ENCODE measurements around the gene SLC35F3.

SLC35F3 gene

GRCh38 chr1:234144901-234145300, 240.4 kb downstream of the SLC35F3 start:
- Histone ChIP-seq H3K79me2 (ENCODE audit: control insufficient read depth, low read length) (no peaks in the 10 kb centered on the region), H3K9me2 (replicated peaks; ENCODE audit: control insufficient read depth, low read length) (no peaks in the 10 kb centered on the region), H3K27ac (ENCODE audit: low read depth, low read length) (no peak overlapping the region), H3K9me3 (ENCODE audit: control insufficient read depth, insufficient read depth, low read length) (peaks cover 3% of the 10 kb centered on the region; the same call in 1 of the 2 replicates), H3K27me3 (ENCODE audit: control insufficient read depth, low read length) (no peaks in the 10 kb centered on the region), H3K4me3 (ENCODE audit: low read length) (no peak overlapping the region), H4K20me1 (ENCODE audit: control insufficient read depth, insufficient read depth, low read depth, low read length) (no peaks in the 10 kb centered on the region), H3F3A (ENCODE audit: control insufficient read depth, insufficient read depth) (no peaks in the 10 kb centered on the region), H3K4me1 (ENCODE audit: control insufficient read depth, low read length) (no peaks in the 10 kb centered on the region), H3K4me2 (ENCODE audit: low read length) (no peak overlapping the region), H3K36me3 (ENCODE audit: control insufficient read depth, low read length) (no peaks in the 10 kb centered on the region)
- TF ChIP-seq EZH2phosphoT487 (IDR thresholded peaks at IDR 0.05; ENCODE audit: borderline replicate concordance, low read length) (no peak), CTCF (IDR thresholded peaks at IDR 0.05; ENCODE audit: low read depth, low read length, poor library complexity, severe bottlenecking) (no peak)

GRCh38 chr1:234148350-234148749, 243.9 kb downstream of the SLC35F3 start:
- H4K20me1 ChIP-seq (ENCODE audit: control insufficient read depth, insufficient read depth, low read depth, low read length): no peaks in the 10 kb centered on the region
- H3K27ac ChIP-seq (ENCODE audit: low read depth, low read length): no peak overlapping the region
- H3K27me3 ChIP-seq (ENCODE audit: control insufficient read depth, low read length): no peaks in the 10 kb centered on the region
- H3K4me3 ChIP-seq (ENCODE audit: low read length): no peak overlapping the region
- H3K79me2 ChIP-seq (ENCODE audit: control insufficient read depth, low read length): no peaks in the 10 kb centered on the region
- H3K4me1 ChIP-seq (ENCODE audit: control insufficient read depth, low read length): no peaks in the 10 kb centered on the region
- H3K9me3 ChIP-seq (ENCODE audit: control insufficient read depth, insufficient read depth, low read length): peaks cover 3% of the 10 kb centered on the region; the same call in 1 of the 2 replicates
- no peaks in the 10 kb centered on the region for H3K9me2 ChIP-seq (replicated peaks; ENCODE audit: control insufficient read depth, low read length)
- H3K4me2 ChIP-seq (ENCODE audit: low read length): no peak overlapping the region
- TF ChIP-seq EZH2phosphoT487 (IDR thresholded peaks at IDR 0.05; ENCODE audit: borderline replicate concordance, low read length): no peak
- H3F3A ChIP-seq (ENCODE audit: control insufficient read depth, insufficient read depth): no peaks in the 10 kb centered on the region
- no peaks in the 10 kb centered on the region for H3K36me3 ChIP-seq (ENCODE audit: control insufficient read depth, low read length)

GRCh38 chr1:234148816-234149215, 244.3 kb downstream of the SLC35F3 start:
- H3K4me1 ChIP-seq (ENCODE audit: control insufficient read depth, low read length): no peaks in the 10 kb centered on the region
- H3K9me3 ChIP-seq (ENCODE audit: control insufficient read depth, insufficient read depth, low read length): peaks cover 3% of the 10 kb centered on the region; the same call in 1 of the 2 replicates
- no peaks in the 10 kb centered on the region for H3K36me3 ChIP-seq (ENCODE audit: control insufficient read depth, low read length)
- H3K27me3 ChIP-seq (ENCODE audit: control insufficient read depth, low read length): no peaks in the 10 kb centered on the region
- no peaks in the 10 kb centered on the region for H4K20me1 ChIP-seq (ENCODE audit: control insufficient read depth, insufficient read depth, low read depth, low read length)
- H3K79me2 ChIP-seq (ENCODE audit: control insufficient read depth, low read length): no peaks in the 10 kb centered on the region
- no peak overlapping the region for H3K4me3 ChIP-seq (ENCODE audit: low read length)
- no peak for TF ChIP-seq EZH2phosphoT487 (IDR thresholded peaks at IDR 0.05; ENCODE audit: borderline replicate concordance, low read length)
- no peak for TF ChIP-seq CTCF (IDR thresholded peaks at IDR 0.05; ENCODE audit: low read depth, low read length, poor library complexity, severe bottlenecking)
- H3K9me2 ChIP-seq (replicated peaks; ENCODE audit: control insufficient read depth, low read length): no peaks in the 10 kb centered on the region
- H3K27ac ChIP-seq (ENCODE audit: low read depth, low read length): no peak overlapping the region
- H3F3A ChIP-seq (ENCODE audit: control insufficient read depth, insufficient read depth): no peaks in the 10 kb centered on the region
- H3K4me2 ChIP-seq (ENCODE audit: low read length): no peak overlapping the region

- peaks cover 3% of the 10 kb centered on the region; the same call in 1 of the 2 replicates for H3K9me3 ChIP-seq (ENCODE audit: control insufficient read depth, insufficient read depth, low read length)
- H3K27ac ChIP-seq (ENCODE audit: low read depth, low read length): no peak overlapping the region
- H3K4me2 ChIP-seq (ENCODE audit: low read length): no peak overlapping the region
- H3F3A ChIP-seq (ENCODE audit: control insufficient read depth, insufficient read depth): no peaks in the 10 kb centered on the region
- H3K36me3 ChIP-seq (ENCODE audit: control insufficient read depth, low read length): no peaks in the 10 kb centered on the region
- no peak overlapping the region for H3K4me3 ChIP-seq (ENCODE audit: low read length)
- no peak for TF ChIP-seq EZH2phosphoT487 (IDR thresholded peaks at IDR 0.05; ENCODE audit: borderline replicate concordance, low read length)
- no peak for TF ChIP-seq CTCF (IDR thresholded peaks at IDR 0.05; ENCODE audit: low read depth, low read length, poor library complexity, severe bottlenecking)
- H3K79me2 ChIP-seq (ENCODE audit: control insufficient read depth, low read length): no peaks in the 10 kb centered on the region
- no peaks in the 10 kb centered on the region for H3K4me1 ChIP-seq (ENCODE audit: control insufficient read depth, low read length)
- H3K9me2 ChIP-seq (replicated peaks; ENCODE audit: control insufficient read depth, low read length): no peaks in the 10 kb centered on the region
- no peaks in the 10 kb centered on the region for H3K27me3 ChIP-seq (ENCODE audit: control insufficient read depth, low read length)
- H4K20me1 ChIP-seq (ENCODE audit: control insufficient read depth, insufficient read depth, low read depth, low read length): no peaks in the 10 kb centered on the region
Observed at GRCh38 chr1:234149217-234149616, 244.7 kb downstream of the SLC35F3 start.
